GM12878 (cell line): Measurements from ENCODE around the gene SMG6. TPM values are rescaled to one million over a fixed set of nuclear protein-coding genes. Genes with fewer than 3 reads are reported as not detected.

Source experiments
- ATAC-seq: fragments of 200-7000 bp; cut with Tn5 transposase; 3 replicates; pipeline ENCODE4 v1.9.1; 2020; ENCODE audit warnings: mild to moderate bottlenecking, moderate library complexity
- BruUV-seq: library from RNA; stranded (reverse); fragments of 400-500 nt; replicated peaks from 2 replicates; lab custom pipeline; 2021; lab: Mats Ljungman, UMichigan
- CTCF ChIA-PET: fragments of 300-600 bp; sonication (Branson Sonifier 250); formaldehyde crosslinking; extraction: SDS; loops from one replicate; lab custom pipeline; 2021; ENCODE audit warnings: inconsistent platforms; lab: Yijun Ruan, JAX
- POLR2A ChIA-PET: fragments of 350-600 bp; formaldehyde crosslinking; extraction: SDS; loops from one replicate; lab custom pipeline; 2021; ENCODE audit warnings: inconsistent platforms; lab: Charles Lee
- RAD21 ChIA-PET: fragments of 300-600 bp; sonication (Branson Sonifier 250); formaldehyde crosslinking; loops from one replicate; lab custom pipeline; 2023; ENCODE audit warnings: antibody characterized with exemption; ENCODE audit not compliant: unreplicated experiment; lab: Charles Lee
- SMC1A ChIA-PET: fragments of 300-600 bp; sonication (Branson Sonifier 250); formaldehyde crosslinking; loops from one replicate; lab custom pipeline; 2023; ENCODE audit not compliant: unreplicated experiment, uncharacterized antibody; lab: Charles Lee
- DNase-seq: peaks from one replicate; pipeline ENCODE4 v3.0.0-alpha.2; 2011; ENCODE audit warnings: low read depth, low spot score
- FAIRE-seq: peaks from 3 replicates; lab custom pipeline; 2011; peaks lifted over from hg19 to GRCh38; lab: Jason Lieb, UNC
- H2AFZ ChIP-seq: 2 replicates; pipeline ENCODE4 v1.6.0; 2011; ENCODE audit warnings: low read depth, low read length, control low read depth; ENCODE audit not compliant: control insufficient read depth
- H3K27ac ChIP-seq: 2 replicates; pipeline ENCODE4 v1.5.1; 2011; ENCODE audit warnings: control low read depth; ENCODE audit not compliant: control insufficient read depth, insufficient read depth
- H3K27me3 ChIP-seq, 2 experiments: replicated peaks in 1 of 2; 2 replicates each; pipeline versions ENCODE4 v1.6.0 to v1.6.1; 2011; ENCODE audit warnings: low read length in 1 of 2; ENCODE audit not compliant: control insufficient read depth in 2 of 2, insufficient read depth in 2 of 2
- H3K36me3 ChIP-seq, 2 experiments: 2 replicates each; pipeline ENCODE4 v1.5.1; 2011; ENCODE audit warnings: low read length in 1 of 2; ENCODE audit not compliant: control insufficient read depth in 2 of 2, insufficient read depth in 2 of 2
- H3K4me1 ChIP-seq: 2 replicates; pipeline ENCODE4 v1.6.1; 2011; ENCODE audit warnings: mild to moderate bottlenecking, low read length, moderate library complexity, mixed read lengths; ENCODE audit not compliant: control insufficient read depth, insufficient read depth
- H3K4me2 ChIP-seq: 2 replicates; pipeline ENCODE4 v1.6.0; 2011; ENCODE audit warnings: control low read depth; ENCODE audit not compliant: control insufficient read depth, insufficient read depth
- H3K4me3 ChIP-seq: fragments of 200-600 bp; sonication (generic); 2 replicates; pipeline ENCODE4 v1.5.1; 2016
- H3K79me2 ChIP-seq: 2 replicates; pipeline ENCODE4 v1.6.0; 2011; ENCODE audit warnings: low read length; ENCODE audit not compliant: control insufficient read depth, insufficient read depth
- H3K9ac ChIP-seq: 2 replicates; pipeline ENCODE4 v1.8.0; 2011; ENCODE audit warnings: low read length, control low read depth, mixed read lengths; ENCODE audit not compliant: control insufficient read depth, insufficient read depth
- H3K9me3 ChIP-seq: replicated peaks from 3 replicates; pipeline ENCODE4 v1.5.1; 2011; ENCODE audit warnings: mild to moderate bottlenecking, low read length; ENCODE audit not compliant: control insufficient read depth, insufficient read depth
- H4K20me1 ChIP-seq: 2 replicates; pipeline ENCODE4 v1.6.0; 2011; ENCODE audit not compliant: control insufficient read depth, insufficient read depth
- ATF2 ChIP-seq: IDR thresholded peaks from 2 replicates; pipeline ENCODE4 v1.6.1; 2012; ENCODE audit warnings: low read length, inconsistent platforms
- CREB1 ChIP-seq: IDR thresholded peaks from 2 replicates; pipeline ENCODE4 v1.6.1; 2012; ENCODE audit warnings: low read depth, mild to moderate bottlenecking, inconsistent platforms
- DPF2 ChIP-seq: fragments of 450-650 bp; IDR thresholded peaks from 2 replicates; pipeline ENCODE4 v1.6.1; 2017; ENCODE audit warnings: mild to moderate bottlenecking
- EGR1 ChIP-seq, 2 experiments: IDR thresholded peaks; 1 replicate in 1 of 2; 2 replicates in 1 of 2; pipeline ENCODE4 v1.6.1; 2011 to 2012; ENCODE audit warnings: low read depth in 2 of 2, low read length in 2 of 2, borderline replicate concordance in 1 of 2, mild to moderate bottlenecking in 1 of 2, moderate library complexity in 1 of 2
- EZH2 ChIP-seq: IDR thresholded peaks from 2 replicates; pipeline ENCODE4 v1.6.1; 2012; ENCODE audit warnings: low read depth, mild to moderate bottlenecking, control low read depth, inconsistent platforms, low read length, borderline replicate concordance; ENCODE audit not compliant: control insufficient read depth
- FOS ChIP-seq: IDR thresholded peaks from 3 replicates; pipeline ENCODE4 v1.6.1; 2011; ENCODE audit warnings: borderline replicate concordance; ENCODE audit not compliant: insufficient read length; ENCODE audit errors: extremely low read depth
- IRF4 ChIP-seq: IDR thresholded peaks from 2 replicates; pipeline ENCODE4 v1.6.1; 2011; ENCODE audit warnings: low read depth, low read length
- LARP7 ChIP-seq: fragments of 450-650 bp; IDR thresholded peaks from 2 replicates; pipeline ENCODE4 v1.6.1; 2017; ENCODE audit warnings: mild to moderate bottlenecking
- NFYB ChIP-seq: IDR thresholded peaks from 2 replicates; pipeline ENCODE4 v1.6.1; 2011; ENCODE audit warnings: low read depth, mild to moderate bottlenecking, low read length, improper control_type of control experiment, moderate library complexity; ENCODE audit not compliant: insufficient read depth
- PAX5 ChIP-seq: IDR thresholded peaks from 2 replicates; pipeline ENCODE4 v1.6.1; 2011; ENCODE audit warnings: low read depth, low read length, borderline replicate concordance
- POLR2A ChIP-seq: IDR thresholded peaks from 2 replicates; pipeline ENCODE4 v1.6.1; 2011; ENCODE audit warnings: low read depth, mild to moderate bottlenecking, low read length
- POLR2AphosphoS2 ChIP-seq: IDR thresholded peaks from 2 replicates; pipeline ENCODE4 v1.6.1; 2011; ENCODE audit warnings: low read depth, mild to moderate bottlenecking, low read length, improper control_type of control experiment, moderate library complexity
- SUZ12 ChIP-seq: fragments of 200-600 bp; sonication (generic); IDR thresholded peaks from one replicate; pipeline ENCODE4 v1.6.1; 2018; ENCODE audit warnings: antibody characterized with exemption, mild to moderate bottlenecking; ENCODE audit not compliant: unreplicated experiment
- TARDBP ChIP-seq: IDR thresholded peaks from 2 replicates; pipeline ENCODE4 v1.6.1; 2016; ENCODE audit warnings: borderline replicate concordance
- TCF12 ChIP-seq: IDR thresholded peaks from 2 replicates; pipeline ENCODE4 v1.6.1; 2011; ENCODE audit warnings: low read depth, mild to moderate bottlenecking, low read length
- ZBED1 ChIP-seq: IDR thresholded peaks from 2 replicates; pipeline ENCODE4 v1.6.1; 2016; ENCODE audit warnings: borderline replicate concordance
- ZNF207 ChIP-seq: fragments of 450-650 bp; IDR thresholded peaks from 2 replicates; pipeline ENCODE4 v1.6.1; 2014; ENCODE audit warnings: antibody characterized with exemption, mild to moderate bottlenecking, borderline replicate concordance
- ZNF217 ChIP-seq: fragments of 450-650 bp; IDR thresholded peaks from 2 replicates; pipeline ENCODE4 v1.6.1; 2017; ENCODE audit warnings: antibody characterized with exemption, mild to moderate bottlenecking
- ZNF274 ChIP-seq: IDR thresholded peaks from one replicate; pipeline ENCODE4 v1.8.0; 2011; ENCODE audit not compliant: insufficient read length, insufficient read depth
- WGBS: methylation state at CpG from one replicate; pipeline ENCODE4 v1.1.6; 2016; ENCODE audit warnings: low lambda C conversion rate; ENCODE audit not compliant: insufficient replicate concordance, insufficient coverage; ENCODE audit errors: missing lambda C conversion rate; 5-methylcytosine and 5-hydroxymethylcytosine counted together
- in situ Hi-C: fragments of 300-500 bp; cut with MboI; formaldehyde crosslinking; loops from 9 replicates; pipeline ENCODE4 v1.14.3; 2018; ENCODE audit warnings: mixed read lengths
- intact Hi-C: fragments of 100-400 bp; cut with micrococcal nuclease; formaldehyde crosslinking; loops from one replicate; pipeline ENCODE4 v1.14.2; 2022; ENCODE audit not compliant: unreplicated experiment
- polyA plus RNA-seq, 11 experiments: library from polyadenylated mRNA; depleted of rRNA in 4 of 11; unstranded in 6 of 11; stranded (reverse) in 5 of 11; fragments of >200 nt; fragmentation: Nextera tagmentation in 4 of 11; fragmentation: Illumina TruSeq in 1 of 11; extraction: Ambion mirVana in 4 of 11; extraction: Trizol in 1 of 11; gene quantifications; 1 replicate in 1 of 11; 2 replicates in 10 of 11; pipeline versions ENCODE4 v1.2.1 to v1.2.3, GENCODE V29; 2011 to 2016; ENCODE audit warnings: inconsistent platforms in 2 of 11, missing spikeins in 2 of 11, low read depth in 1 of 11
- total RNA-seq, 4 experiments: library from RNA; depleted of rRNA in 3 of 4; stranded (reverse); fragments of >200 nt in 3 of 4; fragmentation: Illumina TruSeq in 1 of 4; extraction: Trizol in 1 of 4; gene quantifications; 2 replicates each; pipeline versions ENCODE4 v1.2.1 to v1.2.3, GENCODE V29; 2013 to 2021
- TF ChIP-seq, protein P1 (sequence below): IDR thresholded peaks from 2 replicates; pipeline ENCODE4 v1.6.1; 2011; ENCODE audit warnings: borderline replicate concordance, low read depth, mild to moderate bottlenecking, moderate library complexity, low read length; ENCODE audit not compliant: insufficient read depth, poor library complexity, severe bottlenecking
- TF ChIP-seq, protein P2 (sequence below), 3 experiments: IDR thresholded peaks in 2 of 3; conservative IDR thresholded peaks in 1 of 3; 2 replicates each; pipeline ENCODE4 v1.5.1; 2011; ENCODE audit warnings: low read depth in 3 of 3, low read length in 3 of 3, mild to moderate bottlenecking in 3 of 3, control low read depth in 2 of 3, moderate library complexity in 2 of 3, inconsistent platforms in 1 of 3, mixed read lengths in 1 of 3; ENCODE audit not compliant: control insufficient read depth in 2 of 3, insufficient read depth in 1 of 3; ENCODE audit errors: extremely low read depth in 1 of 3

Gene SMG6
- total and polyA plus RNA-seq, 10 of the 15 experiments (the other 5 are each of a cell fraction or from before 2014, with no cell fraction given), result 0.58 to 28.7 (median 15.7) TPM

DNA sequence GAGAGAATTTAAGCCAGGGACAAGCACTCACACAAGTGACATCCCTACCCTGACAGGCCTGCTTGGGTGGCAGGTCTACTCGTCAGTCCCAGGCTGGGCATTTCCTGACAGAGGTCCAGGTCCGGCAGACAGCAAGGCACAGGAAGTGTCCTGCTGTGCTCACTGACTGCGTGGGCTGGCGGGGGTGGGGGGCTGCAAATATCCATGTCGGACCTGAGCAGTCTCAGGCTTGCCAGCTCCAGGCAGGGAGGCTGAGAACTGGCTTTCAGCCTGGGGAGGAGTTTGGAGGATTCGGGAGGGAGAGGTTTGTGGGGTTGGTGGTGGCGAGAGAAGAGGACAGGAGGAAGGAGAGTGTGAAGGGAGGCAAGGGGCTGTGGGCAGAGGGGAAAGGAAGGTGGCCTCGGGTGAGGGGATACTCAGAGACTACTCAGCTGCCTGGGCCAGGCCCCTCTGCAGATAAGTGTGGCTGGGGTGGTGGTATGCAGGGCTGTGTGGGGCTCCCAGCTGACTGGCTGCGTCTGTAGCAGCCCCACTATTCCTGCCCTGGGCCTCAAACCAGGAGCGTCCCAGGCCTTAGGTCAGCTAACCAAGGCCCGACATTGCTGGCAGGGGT lies 240.9 kb downstream of the SMG6 start:
- Histone ChIP-seq H3K79me2 (peaks cover 27% of the 10 kb centered on the region), H2AFZ (no peak overlapping the region), H3K27me3 (no peaks in the 10 kb centered on the region), H3K9me3 (no peaks in the 10 kb centered on the region; the same call in 2 of the 3 replicates), H3K4me2 (no peak overlapping the region), H3K27ac (no peak overlapping the region; the same call in 1 of the 2 replicates), H3K4me1 (peaks cover 45% of the 10 kb centered on the region), H3K4me3 (no peak overlapping the region), H3K36me3 (peaks cover 25 to 27% of the 10 kb centered on the region in 2 experiments), H3K9ac (no peak overlapping the region), H4K20me1 (no peaks in the 10 kb centered on the region)
- intact Hi-C loops, result no loop called here
- ATAC-seq (no peak), FAIRE-seq (no peak), DNase-seq (no peak)
- in situ Hi-C loops, result loop anchor here (10.0 kb wide), 1 partner anchor 182 kb away; no protein-coding TSS in a partner anchor
- ChIA-PET SMC1A (interaction anchor here (1.2 to 3.9 kb wide), 3 partner anchors 26 to 183 kb away, joined by 3 to 27 read pairs (median 20); no protein-coding TSS in a partner anchor), RAD21 (interaction anchor here (0.9 kb wide), 1 partner anchor 28 kb away, joined by 4 read pairs; no protein-coding TSS in a partner anchor), POLR2A (interaction anchor here (12.5 kb wide), 1 partner anchor 25 kb away, joined by 148 read pairs; no protein-coding TSS in a partner anchor), CTCF (no interaction called here)
- no TSS peak for BruUV-seq
- WGBS, result 65% methylated on average over 10 of the region's 11 CpGs
- TF ChIP-seq ATF2 (no peak), LARP7 (no peak), TCF12 (no peak), NFYB (no peak), DPF2 (no peak), EZH2 (no peak), IRF4 (no peak), ZBED1 (peak; percentile 66; the same call in 1 of the 2 replicates), POLR2A (peak; percentile 81), FOS (no peak), EGR1 (IDR thresholded peaks at IDR 0.05; ENCODE audit: borderline replicate concordance in 1 of 2, low read depth in 2 of 2, low read length in 2 of 2) (peak in 1 of 2 experiments; percentile 9; a peak in 1 of 3 replicates), ZNF274 (no peak), ZNF207 (no peak), ZNF217 (no peak), PAX5 (no peak), TARDBP (no peak), SUZ12 (no peak), POLR2AphosphoS2 (0 out of 2 replicates have a peak, but pooled peaks have one; percentile 7), CREB1 (no peak)
- TF ChIP-seq, protein P1, sequence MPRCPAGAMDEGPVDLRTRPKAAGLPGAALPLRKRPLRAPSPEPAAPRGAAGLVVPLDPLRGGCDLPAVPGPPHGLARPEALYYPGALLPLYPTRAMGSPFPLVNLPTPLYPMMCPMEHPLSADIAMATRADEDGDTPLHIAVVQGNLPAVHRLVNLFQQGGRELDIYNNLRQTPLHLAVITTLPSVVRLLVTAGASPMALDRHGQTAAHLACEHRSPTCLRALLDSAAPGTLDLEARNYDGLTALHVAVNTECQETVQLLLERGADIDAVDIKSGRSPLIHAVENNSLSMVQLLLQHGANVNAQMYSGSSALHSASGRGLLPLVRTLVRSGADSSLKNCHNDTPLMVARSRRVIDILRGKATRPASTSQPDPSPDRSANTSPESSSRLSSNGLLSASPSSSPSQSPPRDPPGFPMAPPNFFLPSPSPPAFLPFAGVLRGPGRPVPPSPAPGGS, result peak; percentile 78
- TF ChIP-seq, protein P2, sequence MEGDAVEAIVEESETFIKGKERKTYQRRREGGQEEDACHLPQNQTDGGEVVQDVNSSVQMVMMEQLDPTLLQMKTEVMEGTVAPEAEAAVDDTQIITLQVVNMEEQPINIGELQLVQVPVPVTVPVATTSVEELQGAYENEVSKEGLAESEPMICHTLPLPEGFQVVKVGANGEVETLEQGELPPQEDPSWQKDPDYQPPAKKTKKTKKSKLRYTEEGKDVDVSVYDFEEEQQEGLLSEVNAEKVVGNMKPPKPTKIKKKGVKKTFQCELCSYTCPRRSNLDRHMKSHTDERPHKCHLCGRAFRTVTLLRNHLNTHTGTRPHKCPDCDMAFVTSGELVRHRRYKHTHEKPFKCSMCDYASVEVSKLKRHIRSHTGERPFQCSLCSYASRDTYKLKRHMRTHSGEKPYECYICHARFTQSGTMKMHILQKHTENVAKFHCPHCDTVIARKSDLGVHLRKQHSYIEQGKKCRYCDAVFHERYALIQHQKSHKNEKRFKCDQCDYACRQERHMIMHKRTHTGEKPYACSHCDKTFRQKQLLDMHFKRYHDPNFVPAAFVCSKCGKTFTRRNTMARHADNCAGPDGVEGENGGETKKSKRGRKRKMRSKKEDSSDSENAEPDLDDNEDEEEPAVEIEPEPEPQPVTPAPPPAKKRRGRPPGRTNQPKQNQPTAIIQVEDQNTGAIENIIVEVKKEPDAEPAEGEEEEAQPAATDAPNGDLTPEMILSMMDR (IDR thresholded peaks at IDR 0.05 in 2 of 3, conservative IDR thresholded peaks at IDR 0.05 in 1 of 3; ENCODE audit: control insufficient read depth in 2 of 3, extremely low read depth in 1 of 3, insufficient read depth in 1 of 3, low read depth in 3 of 3, low read length in 3 of 3), result no peak
